K562 (cell line): ENCODE results near the gene ATIC. TPM values are rescaled to one million over a fixed set of nuclear protein-coding genes. Genes with fewer than 3 reads are reported as not detected.
A peak's percentile ranks its signal among the peaks of the same experiment; 100 is the strongest.

ENCODE experiments used
- DACH1 ChIP-seq: fragments of 450-650 bp; IDR thresholded peaks from 2 replicates; pipeline ENCODE4 v1.6.1; 2018; ENCODE audit not compliant: partially characterized antibody
- DPF2 ChIP-seq: fragments of 450-650 bp; IDR thresholded peaks from 2 replicates; pipeline ENCODE4 v1.6.1; 2016
- GABPA ChIP-seq: fragments of 200-800 bp; sonication (Bioruptor generic); conservative IDR thresholded peaks from 2 replicates; pipeline ENCODE4 v1.6.1; 2016; ENCODE audit warnings: low read depth, missing genetic modification characterization, missing compliant biosample characterization
- JUNB ChIP-seq: fragments of 450-650 bp; formaldehyde crosslinking; conservative IDR thresholded peaks from 2 replicates; pipeline ENCODE4 v1.4.0; 2020; ENCODE audit warnings: mild to moderate bottlenecking
- LEF1 ChIP-seq: fragments of 450-650 bp; IDR thresholded peaks from 2 replicates; pipeline ENCODE4 v1.6.1; 2016; ENCODE audit warnings: mild to moderate bottlenecking
- MTF1 ChIP-seq: fragments of 250-450 bp; sonication (Bioruptor Pico); IDR thresholded peaks from 2 replicates; pipeline ENCODE4 v1.9.0; 2021; ENCODE audit warnings: moderate library complexity, mild to moderate bottlenecking, inconsistent platforms, borderline replicate concordance
- NCOA1 ChIP-seq: fragments of 450-650 bp; IDR thresholded peaks from 2 replicates; pipeline ENCODE4 v1.6.1; 2016; ENCODE audit warnings: low read depth
- NR2C2 ChIP-seq, 2 experiments: fragments of 200-800 bp in 1 of 2; sonication (Bioruptor generic) in 1 of 2; sonication (generic) in 1 of 2; formaldehyde crosslinking in 1 of 2; IDR thresholded peaks; 2 replicates each; pipeline versions ENCODE4 v1.6.1 to v1.8.0; 2016 to 2022; ENCODE audit warnings: mild to moderate bottlenecking in 1 of 2, missing compliant biosample characterization in 1 of 2, missing genetic modification characterization in 1 of 2, missing genetic modification reagents in 1 of 2
- NR4A1 ChIP-seq, 2 experiments: fragments of 250-450 bp in 1 of 2; fragments of 450-650 bp in 1 of 2; sonication (Bioruptor Pico) in 1 of 2; IDR thresholded peaks; 2 replicates each; pipeline versions ENCODE4 v1.4.0 to v1.6.1; 2016 to 2020; ENCODE audit warnings: mild to moderate bottlenecking in 2 of 2, missing compliant biosample characterization in 1 of 2, missing genetic modification characterization in 1 of 2, moderate library complexity in 1 of 2
- SUPT5H ChIP-seq: fragments of 450-650 bp; IDR thresholded peaks from 2 replicates; pipeline ENCODE4 v1.6.1; 2016
- ZBTB7A ChIP-seq: IDR thresholded peaks from 2 replicates; pipeline ENCODE4 v1.6.1; 2011; ENCODE audit warnings: low read depth, mild to moderate bottlenecking, low read length, moderate library complexity, borderline replicate concordance; ENCODE audit not compliant: control insufficient read depth
- polyA plus RNA-seq, 8 experiments: library from polyadenylated mRNA; depleted of rRNA in 4 of 8; stranded (reverse) in 5 of 8; unstranded in 3 of 8; fragments of >200 nt; fragmentation: Nextera tagmentation in 2 of 8; fragmentation: Illumina TruSeq in 1 of 8; extraction: Ambion mirVana in 2 of 8; extraction: Trizol in 1 of 8; gene quantifications; 2 replicates each; pipeline versions ENCODE4 v1.2.1 to v1.2.3, GENCODE V29; 2011 to 2014; ENCODE audit warnings: inconsistent platforms in 1 of 8, missing spikeins in 1 of 8
- total RNA-seq, 7 experiments: library from RNA; depleted of rRNA in 6 of 7; stranded (reverse); fragments of >200 nt in 6 of 7; fragmentation: Illumina TruSeq in 2 of 7; extraction: Trizol in 2 of 7; gene quantifications; 2 replicates each; pipeline versions ENCODE4 v1.2.1 to v1.2.3, GENCODE V29; 2011 to 2021; ENCODE audit warnings: low replicate concordance in 1 of 7
- TF ChIP-seq, protein P1 (sequence below): fragments of 450-650 bp; IDR thresholded peaks from 2 replicates; pipeline ENCODE4 v1.6.1; 2017; ENCODE audit warnings: antibody characterized with exemption, mild to moderate bottlenecking
- TF ChIP-seq, protein P2 (sequence below), 2 experiments: IDR thresholded peaks in 1 of 2; conservative IDR thresholded peaks in 1 of 2; 2 replicates each; pipeline ENCODE4 v1.6.1; 2016; ENCODE audit warnings: low read depth in 2 of 2, mild to moderate bottlenecking in 1 of 2, missing compliant biosample characterization in 1 of 2, missing genetic modification characterization in 1 of 2, moderate library complexity in 1 of 2
- TF ChIP-seq, protein P3 (sequence below): sonication (generic); formaldehyde crosslinking; IDR thresholded peaks from 2 replicates; pipeline ENCODE4 v1.8.1; 2023; ENCODE audit warnings: mild to moderate bottlenecking, missing genetic modification reagents, moderate library complexity
- TF ChIP-seq, protein P4 (sequence below): sonication (generic); formaldehyde crosslinking; IDR thresholded peaks from 2 replicates; pipeline ENCODE4 v1.8.0; 2022; ENCODE audit warnings: mild to moderate bottlenecking, missing genetic modification reagents

ATIC gene
- total and polyA plus RNA-seq, 9 of the 15 experiments (the other 6 are each of a cell fraction or from before 2014, with no cell fraction given), result 45.6 to 480 (median 212) TPM

- TF ChIP-seq, protein P1, sequence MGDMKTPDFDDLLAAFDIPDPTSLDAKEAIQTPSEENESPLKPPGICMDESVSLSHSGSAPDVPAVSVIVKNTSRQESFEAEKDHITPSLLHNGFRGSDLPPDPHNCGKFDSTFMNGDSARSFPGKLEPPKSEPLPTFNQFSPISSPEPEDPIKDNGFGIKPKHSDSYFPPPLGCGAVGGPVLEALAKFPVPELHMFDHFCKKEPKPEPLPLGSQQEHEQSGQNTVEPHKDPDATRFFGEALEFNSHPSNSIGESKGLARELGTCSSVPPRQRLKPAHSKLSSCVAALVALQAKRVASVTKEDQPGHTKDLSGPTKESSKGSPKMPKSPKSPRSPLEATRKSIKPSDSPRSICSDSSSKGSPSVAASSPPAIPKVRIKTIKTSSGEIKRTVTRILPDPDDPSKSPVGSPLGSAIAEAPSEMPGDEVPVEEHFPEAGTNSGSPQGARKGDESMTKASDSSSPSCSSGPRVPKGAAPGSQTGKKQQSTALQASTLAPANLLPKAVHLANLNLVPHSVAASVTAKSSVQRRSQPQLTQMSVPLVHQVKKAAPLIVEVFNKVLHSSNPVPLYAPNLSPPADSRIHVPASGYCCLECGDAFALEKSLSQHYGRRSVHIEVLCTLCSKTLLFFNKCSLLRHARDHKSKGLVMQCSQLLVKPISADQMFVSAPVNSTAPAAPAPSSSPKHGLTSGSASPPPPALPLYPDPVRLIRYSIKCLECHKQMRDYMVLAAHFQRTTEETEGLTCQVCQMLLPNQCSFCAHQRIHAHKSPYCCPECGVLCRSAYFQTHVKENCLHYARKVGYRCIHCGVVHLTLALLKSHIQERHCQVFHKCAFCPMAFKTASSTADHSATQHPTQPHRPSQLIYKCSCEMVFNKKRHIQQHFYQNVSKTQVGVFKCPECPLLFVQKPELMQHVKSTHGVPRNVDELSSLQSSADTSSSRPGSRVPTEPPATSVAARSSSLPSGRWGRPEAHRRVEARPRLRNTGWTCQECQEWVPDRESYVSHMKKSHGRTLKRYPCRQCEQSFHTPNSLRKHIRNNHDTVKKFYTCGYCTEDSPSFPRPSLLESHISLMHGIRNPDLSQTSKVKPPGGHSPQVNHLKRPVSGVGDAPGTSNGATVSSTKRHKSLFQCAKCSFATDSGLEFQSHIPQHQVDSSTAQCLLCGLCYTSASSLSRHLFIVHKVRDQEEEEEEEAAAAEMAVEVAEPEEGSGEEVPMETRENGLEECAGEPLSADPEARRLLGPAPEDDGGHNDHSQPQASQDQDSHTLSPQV, result peak; percentile 90
- TF ChIP-seq, protein P2, sequence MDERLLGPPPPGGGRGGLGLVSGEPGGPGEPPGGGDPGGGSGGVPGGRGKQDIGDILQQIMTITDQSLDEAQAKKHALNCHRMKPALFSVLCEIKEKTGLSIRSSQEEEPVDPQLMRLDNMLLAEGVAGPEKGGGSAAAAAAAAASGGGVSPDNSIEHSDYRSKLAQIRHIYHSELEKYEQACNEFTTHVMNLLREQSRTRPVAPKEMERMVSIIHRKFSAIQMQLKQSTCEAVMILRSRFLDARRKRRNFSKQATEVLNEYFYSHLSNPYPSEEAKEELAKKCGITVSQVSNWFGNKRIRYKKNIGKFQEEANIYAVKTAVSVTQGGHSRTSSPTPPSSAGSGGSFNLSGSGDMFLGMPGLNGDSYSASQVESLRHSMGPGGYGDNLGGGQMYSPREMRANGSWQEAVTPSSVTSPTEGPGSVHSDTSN (CRISPR knock-in tag; IDR thresholded peaks at IDR 0.05; ENCODE audit: low read depth), result no peak
- TF ChIP-seq, protein P2 (tag; conservative IDR thresholded peaks at IDR 0.05; ENCODE audit: low read depth), result peak; percentile 71
- TF ChIP-seq JUNB (CRISPR knock-in tag) (no peak), NR4A1 (CRISPR knock-in tag; IDR thresholded peaks at IDR 0.05) (no peak), NR4A1 (tag; IDR thresholded peaks at IDR 0.05) (0 out of 2 replicates have a peak, but pooled peaks have one; percentile 68), SUPT5H (no peak), NR2C2 (CRISPR knock-in tag; IDR thresholded peaks at IDR 0.05) (no peak), NR2C2 (tag; IDR thresholded peaks at IDR 0.05) (peak; percentile 63), MTF1 (CRISPR knock-in tag) (no peak), LEF1 (peak; percentile 53; the same call in 1 of the 2 replicates), GABPA (tag) (peak; percentile 35; the same call in 1 of the 2 replicates), DPF2 (peak; percentile 36; the same call in 1 of the 2 replicates), ZBTB7A (peak; percentile 27; the same call in 1 of the 2 replicates), NCOA1 (0 out of 2 replicates have a peak, but pooled peaks have one; percentile 36), DACH1 (no peak)
- TF ChIP-seq, protein P3, sequence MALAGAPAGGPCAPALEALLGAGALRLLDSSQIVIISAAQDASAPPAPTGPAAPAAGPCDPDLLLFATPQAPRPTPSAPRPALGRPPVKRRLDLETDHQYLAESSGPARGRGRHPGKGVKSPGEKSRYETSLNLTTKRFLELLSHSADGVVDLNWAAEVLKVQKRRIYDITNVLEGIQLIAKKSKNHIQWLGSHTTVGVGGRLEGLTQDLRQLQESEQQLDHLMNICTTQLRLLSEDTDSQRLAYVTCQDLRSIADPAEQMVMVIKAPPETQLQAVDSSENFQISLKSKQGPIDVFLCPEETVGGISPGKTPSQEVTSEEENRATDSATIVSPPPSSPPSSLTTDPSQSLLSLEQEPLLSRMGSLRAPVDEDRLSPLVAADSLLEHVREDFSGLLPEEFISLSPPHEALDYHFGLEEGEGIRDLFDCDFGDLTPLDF (CRISPR knock-in tag), result no peak
- TF ChIP-seq, protein P4, sequence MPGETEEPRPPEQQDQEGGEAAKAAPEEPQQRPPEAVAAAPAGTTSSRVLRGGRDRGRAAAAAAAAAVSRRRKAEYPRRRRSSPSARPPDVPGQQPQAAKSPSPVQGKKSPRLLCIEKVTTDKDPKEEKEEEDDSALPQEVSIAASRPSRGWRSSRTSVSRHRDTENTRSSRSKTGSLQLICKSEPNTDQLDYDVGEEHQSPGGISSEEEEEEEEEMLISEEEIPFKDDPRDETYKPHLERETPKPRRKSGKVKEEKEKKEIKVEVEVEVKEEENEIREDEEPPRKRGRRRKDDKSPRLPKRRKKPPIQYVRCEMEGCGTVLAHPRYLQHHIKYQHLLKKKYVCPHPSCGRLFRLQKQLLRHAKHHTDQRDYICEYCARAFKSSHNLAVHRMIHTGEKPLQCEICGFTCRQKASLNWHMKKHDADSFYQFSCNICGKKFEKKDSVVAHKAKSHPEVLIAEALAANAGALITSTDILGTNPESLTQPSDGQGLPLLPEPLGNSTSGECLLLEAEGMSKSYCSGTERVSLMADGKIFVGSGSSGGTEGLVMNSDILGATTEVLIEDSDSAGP (CRISPR knock-in tag), result no peak
Measured at GRCh38 chr2:215299337-215299859, 12.5 kb upstream of the ATIC start (continued).
